Natural killer cell (primary cell): ENCODE results near the gene ACAP3. TPM values are rescaled to one million over a fixed set of nuclear protein-coding genes. Genes with fewer than 3 reads are reported as not detected.

Experiments
- ATAC-seq, 3 donors: fragments of 150-1000 bp in 2 of 3; fragments of 200-7000 bp in 1 of 3; cut with Tn5 transposase; 1 replicate in 1 of 3; 2 replicates in 2 of 3; pipeline ENCODE4 v1.10.0; 2021; ENCODE audit warnings: mild to moderate bottlenecking in 2 of 3, moderate library complexity in 2 of 3
- DNase-seq, 2 donors: peaks; one replicate each; pipeline versions ENCODE4 v3.0.0 to v3.0.0-alpha.2; 2013 to 2021; ENCODE audit warnings: mixed read lengths in 1 of 2
- H3K27ac ChIP-seq: one replicate; pipeline ENCODE4 v1.5.1; 2013; ENCODE audit warnings: mild to moderate bottlenecking, low read length
- H3K27me3 ChIP-seq: one replicate; pipeline ENCODE4 v1.6.1; 2013; ENCODE audit warnings: low read length; ENCODE audit not compliant: control insufficient read depth, insufficient read depth
- H3K36me3 ChIP-seq: one replicate; pipeline ENCODE4 v1.6.1; 2013; ENCODE audit warnings: low read length; ENCODE audit not compliant: control insufficient read depth, insufficient read depth
- H3K4me1 ChIP-seq: one replicate; pipeline ENCODE4 v1.6.1; 2013; ENCODE audit warnings: low read length; ENCODE audit not compliant: control insufficient read depth, insufficient read depth
- H3K4me3 ChIP-seq: one replicate; pipeline ENCODE4 v1.5.1; 2013; ENCODE audit warnings: low read length
- H3K9me3 ChIP-seq: one replicate; pipeline ENCODE4 v1.6.1; 2013; ENCODE audit warnings: low read length; ENCODE audit not compliant: control insufficient read depth, insufficient read depth
- H3K27ac Mint-ChIP-seq, 2 donors: one replicate each; pipeline ENCODE4 v1.8.0; 2022; ENCODE audit warnings: mild to moderate bottlenecking in 2 of 2, mixed read lengths in 2 of 2, moderate library complexity in 1 of 2
- H3K27me3 Mint-ChIP-seq, 2 donors: one replicate each; pipeline ENCODE4 v1.8.0; 2022; ENCODE audit warnings: low read depth in 2 of 2, mixed read lengths in 2 of 2
- H3K36me3 Mint-ChIP-seq: one replicate; pipeline ENCODE4 v1.8.0; 2022; ENCODE audit warnings: mixed read lengths
- H3K4me1 Mint-ChIP-seq, 2 donors: one replicate each; pipeline ENCODE4 v1.8.0; 2022; ENCODE audit warnings: mixed read lengths in 2 of 2
- H3K4me3 Mint-ChIP-seq: one replicate; pipeline ENCODE4 v1.8.0; 2022; ENCODE audit warnings: mild to moderate bottlenecking, moderate library complexity, mixed read lengths
- H3K9me3 Mint-ChIP-seq, 2 donors: one replicate each; pipeline ENCODE4 v1.8.0; 2022; ENCODE audit warnings: mixed read lengths in 2 of 2
- CTCF ChIP-seq: fragments of 200-600 bp; IDR thresholded peaks from one replicate; pipeline ENCODE4 v1.8.0; 2022; ENCODE audit warnings: antibody characterized with exemption
- WGBS: methylation state at CpG from one replicate; pipeline ENCODE4 v1.1.7; 2013; ENCODE audit warnings: missing lambda C conversion rate; ENCODE audit not compliant: insufficient coverage; 5-methylcytosine and 5-hydroxymethylcytosine counted together
- intact Hi-C: fragments of 100-400 bp; cut with micrococcal nuclease; formaldehyde crosslinking; loops from one replicate; pipeline ENCODE4 v1.14.2; 2022
- total RNA-seq, 4 donors: library from RNA; stranded (reverse); fragments of 120-200 nt in 1 of 4; gene quantifications; one replicate each; pipeline versions ENCODE4 v1.2.3 to v1.2.4, GENCODE V29; 2013 to 2022

Gene ACAP3
- total RNA-seq, 3 donors from 2014 or later (not counting 1 experiment from before 2014, with no cell fraction given): 56.1 to 59.7 (median 59.0) TPM

GRCh38 chr1:1291548-1292441 is 15.9 kb downstream of the ACAP3 start:
- 66% methylated on average over 45 of the region's 45 CpGs for WGBS
- DNase-seq (peak; percentile 56 to 84), ATAC-seq (peak in 2 of 3 donors; percentile 77 to 82)
- peak; percentile 57 for TF ChIP-seq CTCF
- intact Hi-C loops: loop anchor here (2.0 to 5.0 kb wide), 2 partner anchors 169 to 309 kb away; partner anchors contain the start of gene PERM1
- H3K27me3 ChIP-seq: no peaks in the 10 kb centered on the region
- H3K36me3 Mint-ChIP-seq: no peaks in the 10 kb centered on the region
- no peaks in the 10 kb centered on the region for H3K36me3 ChIP-seq
- H3K27me3 Mint-ChIP-seq: peaks cover 0 to 3% of the 10 kb centered on the region in 2 donors
- H3K4me1 Mint-ChIP-seq: peaks cover 0 to 5% of the 10 kb centered on the region in 2 donors
- no peak overlapping the region for H3K4me3 Mint-ChIP-seq
- H3K27ac ChIP-seq: no peak overlapping the region
- no peak overlapping the region for H3K4me3 ChIP-seq
- no peaks in the 10 kb centered on the region for H3K9me3 ChIP-seq
- no peaks in the 10 kb centered on the region for H3K9me3 Mint-ChIP-seq
- H3K27ac Mint-ChIP-seq: no peak overlapping the region
- H3K4me1 ChIP-seq: no peaks in the 10 kb centered on the region

GRCh38 chr1:1291023-1291528 is 16.7 kb downstream of the ACAP3 start:
- Histone ChIP-seq H3K27me3 (no peaks in the 10 kb centered on the region), H3K9me3 (no peaks in the 10 kb centered on the region), H3K4me1 (no peaks in the 10 kb centered on the region), H3K36me3 (no peaks in the 10 kb centered on the region), H3K27ac (no peak overlapping the region), H3K4me3 (no peak overlapping the region)
- Mint-ChIP-seq H3K36me3 (no peaks in the 10 kb centered on the region), H3K9me3 (no peaks in the 10 kb centered on the region), H3K4me1 (peaks cover 0 to 5% of the 10 kb centered on the region in 2 donors), H3K27me3 (peaks cover 0 to 3% of the 10 kb centered on the region in 2 donors), H3K27ac (no peak overlapping the region), H3K4me3 (no peak overlapping the region)
- intact Hi-C loops: loop anchor here (2.0 to 5.0 kb wide), 2 partner anchors 168 to 309 kb away; partner anchors contain the start of gene PERM1
- no peak for TF ChIP-seq CTCF
- DNase-seq (no peak), ATAC-seq (no peak)
- WGBS: 87% methylated on average over 28 of the region's 28 CpGs

- H3K9me3 ChIP-seq: no peaks in the 10 kb centered on the region
- ATAC-seq: peak; percentile 41 to 92 (median 70)
- Mint-ChIP-seq H3K4me3 (no peak overlapping the region), H3K9me3 (no peaks in the 10 kb centered on the region), H3K36me3 (no peaks in the 10 kb centered on the region), H3K27me3 (peaks cover 0 to 3% of the 10 kb centered on the region in 2 donors), H3K4me1 (peaks cover 0 to 5% of the 10 kb centered on the region in 2 donors), H3K27ac (peak overlapping the region in 1 of 2 donors; percentile 24)
- H3K27ac ChIP-seq: no peak overlapping the region
- H3K27me3 ChIP-seq: no peaks in the 10 kb centered on the region
- peak; percentile 54 for TF ChIP-seq CTCF
- WGBS: 68% methylated on average over 14 of the region's 15 CpGs
- no peaks in the 10 kb centered on the region for H3K36me3 ChIP-seq
- intact Hi-C loops: loop anchor here (2.0 to 5.0 kb wide), 2 partner anchors 167 to 308 kb away; partner anchors contain the start of gene PERM1
- H3K4me3 ChIP-seq: no peak overlapping the region
- no peaks in the 10 kb centered on the region for H3K4me1 ChIP-seq
- DNase-seq: peak; percentile 68 to 75
These were observed 17.4 kb downstream of the ACAP3 start for GRCh38 chr1:1290238-1290731.
